Fibroblast of lung (primary cell): ENCODE measurements around the gene OOSP4B. TPM values are rescaled to one million over a fixed set of nuclear protein-coding genes. Genes with fewer than 3 reads are reported as not detected.

ENCODE experiments used
- DNase-seq, 2 donors: peaks; one replicate each; pipeline versions ENCODE4 v3.0.0 to v3.0.0-alpha.2; 2010; ENCODE audit warnings: low read depth in 2 of 2
- H2AFZ ChIP-seq: 2 replicates; pipeline ENCODE4 v1.5.1; 2012; ENCODE audit warnings: low read length, control low read depth, inconsistent platforms
- H3K27ac ChIP-seq: 2 replicates; pipeline ENCODE4 v1.5.1; 2011; ENCODE audit warnings: low read length, control low read depth; ENCODE audit not compliant: insufficient read depth
- H3K27me3 ChIP-seq: 2 replicates; pipeline ENCODE4 v1.5.1; 2011; ENCODE audit warnings: mild to moderate bottlenecking, low read length; ENCODE audit not compliant: control insufficient read depth, insufficient read depth
- H3K36me3 ChIP-seq: 2 replicates; pipeline ENCODE4 v1.5.1; 2011; ENCODE audit warnings: low read length; ENCODE audit not compliant: control insufficient read depth, insufficient read depth
- H3K4me1 ChIP-seq: 2 replicates; pipeline ENCODE4 v1.5.1; 2011; ENCODE audit warnings: low read length; ENCODE audit not compliant: control insufficient read depth, insufficient read depth; ENCODE audit errors: extremely low read depth
- H3K4me2 ChIP-seq: 2 replicates; pipeline ENCODE4 v1.5.1; 2011; ENCODE audit warnings: low read length, control low read depth; ENCODE audit not compliant: insufficient read depth; ENCODE audit errors: extremely low read depth
- H3K4me3 ChIP-seq, 4 experiments: fragments of 200-600 bp in 1 of 4; sonication (generic) in 1 of 4; replicated peaks in 1 of 4; 2 replicates each; pipeline ENCODE4 v1.5.1; 2011 to 2016; ENCODE audit warnings: low read length in 4 of 4, low read depth in 3 of 4, mild to moderate bottlenecking in 3 of 4, control low read depth in 2 of 4, inconsistent platforms in 1 of 4, mixed read lengths in 1 of 4; ENCODE audit not compliant: insufficient read depth in 1 of 4; ENCODE audit errors: control extremely low read depth in 1 of 4
- H3K79me2 ChIP-seq: 2 replicates; pipeline ENCODE4 v1.5.1; 2012; ENCODE audit warnings: mild to moderate bottlenecking, low read length, inconsistent platforms; ENCODE audit not compliant: control insufficient read depth, insufficient read depth
- H3K9ac ChIP-seq: 2 replicates; pipeline ENCODE4 v1.5.1; 2011; ENCODE audit warnings: mild to moderate bottlenecking, low read length, control low read depth; ENCODE audit not compliant: insufficient read depth
- H3K9me3 ChIP-seq: 2 replicates; pipeline ENCODE4 v1.5.1; 2012; ENCODE audit warnings: low read depth, low read length; ENCODE audit not compliant: control insufficient read depth, insufficient read depth
- H4K20me1 ChIP-seq: 2 replicates; pipeline ENCODE4 v1.5.1; 2011; ENCODE audit warnings: low read length; ENCODE audit not compliant: control insufficient read depth, insufficient read depth; ENCODE audit errors: extremely low read depth
- EZH2 ChIP-seq: IDR thresholded peaks from 2 replicates; pipeline ENCODE4 v1.5.1; 2012; ENCODE audit warnings: low read length, control low read depth, mild to moderate bottlenecking; ENCODE audit errors: missing control alignments
- polyA plus RNA-seq, 2 donors: library from polyadenylated mRNA; depleted of rRNA in 1 of 2; stranded (reverse) in 1 of 2; unstranded in 1 of 2; fragments of >200 nt; gene quantifications; 2 replicates each; pipeline ENCODE4 v1.2.1, GENCODE V29; 2011 to 2012; ENCODE audit warnings: missing spikeins in 1 of 2
- total RNA-seq: library from RNA; depleted of rRNA; stranded (reverse); fragments of >200 nt; gene quantifications from 2 replicates; pipeline ENCODE4 v1.2.1, GENCODE V29; 2014
- TF ChIP-seq, protein P1 (sequence below), 2 donors: IDR thresholded peaks in 1 of 2; conservative IDR thresholded peaks in 1 of 2; 1 replicate in 1 of 2; 2 replicates in 1 of 2; pipeline ENCODE4 v1.5.1; 2011 to 2012; ENCODE audit warnings: low read length in 2 of 2, control low read depth in 1 of 2, inconsistent platforms in 1 of 2, low read depth in 1 of 2, mild to moderate bottlenecking in 1 of 2

OOSP4B gene
- total and polyA plus RNA-seq, 2 donors (not counting 1 experiment from before 2014, with no cell fraction given), result not detected

DNA sequence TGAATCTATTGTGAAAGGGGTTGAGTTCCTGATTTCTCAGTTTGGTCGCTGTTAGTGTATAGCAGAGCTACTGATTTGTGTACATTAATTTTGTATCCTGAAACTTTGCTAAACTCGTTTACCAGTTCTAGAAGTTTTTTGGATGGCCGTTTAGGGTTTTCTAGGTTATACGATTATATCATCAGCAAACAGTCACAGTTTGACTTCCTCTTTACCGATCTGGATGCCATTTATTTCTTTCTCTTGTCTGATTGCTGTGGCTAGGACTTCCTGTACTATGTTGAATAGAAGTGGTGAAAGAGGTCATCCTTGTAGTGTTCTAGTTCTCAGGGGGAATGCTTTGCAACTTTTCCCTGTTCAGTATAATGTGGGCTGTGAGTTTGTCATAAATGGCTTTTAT is 24.6 kb upstream of the OOSP4B start:
- Histone ChIP-seq H3K9ac (no peak overlapping the region), H3K36me3 (no peaks in the 10 kb centered on the region), H3K9me3 (no peaks in the 10 kb centered on the region), H4K20me1 (no peaks in the 10 kb centered on the region), H3K27ac (no peak overlapping the region), H3K79me2 (no peaks in the 10 kb centered on the region), H2AFZ (no peak overlapping the region), H3K27me3 (no peaks in the 10 kb centered on the region), H3K4me1 (no peaks in the 10 kb centered on the region), H3K4me3 (no peak overlapping the region), H3K4me2 (no peak overlapping the region)
- TF ChIP-seq EZH2, result no peak
- TF ChIP-seq, protein P1, sequence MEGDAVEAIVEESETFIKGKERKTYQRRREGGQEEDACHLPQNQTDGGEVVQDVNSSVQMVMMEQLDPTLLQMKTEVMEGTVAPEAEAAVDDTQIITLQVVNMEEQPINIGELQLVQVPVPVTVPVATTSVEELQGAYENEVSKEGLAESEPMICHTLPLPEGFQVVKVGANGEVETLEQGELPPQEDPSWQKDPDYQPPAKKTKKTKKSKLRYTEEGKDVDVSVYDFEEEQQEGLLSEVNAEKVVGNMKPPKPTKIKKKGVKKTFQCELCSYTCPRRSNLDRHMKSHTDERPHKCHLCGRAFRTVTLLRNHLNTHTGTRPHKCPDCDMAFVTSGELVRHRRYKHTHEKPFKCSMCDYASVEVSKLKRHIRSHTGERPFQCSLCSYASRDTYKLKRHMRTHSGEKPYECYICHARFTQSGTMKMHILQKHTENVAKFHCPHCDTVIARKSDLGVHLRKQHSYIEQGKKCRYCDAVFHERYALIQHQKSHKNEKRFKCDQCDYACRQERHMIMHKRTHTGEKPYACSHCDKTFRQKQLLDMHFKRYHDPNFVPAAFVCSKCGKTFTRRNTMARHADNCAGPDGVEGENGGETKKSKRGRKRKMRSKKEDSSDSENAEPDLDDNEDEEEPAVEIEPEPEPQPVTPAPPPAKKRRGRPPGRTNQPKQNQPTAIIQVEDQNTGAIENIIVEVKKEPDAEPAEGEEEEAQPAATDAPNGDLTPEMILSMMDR (conservative IDR thresholded peaks at IDR 0.05 in 1 of 2, IDR thresholded peaks at IDR 0.05 in 1 of 2; ENCODE audit: low read depth in 1 of 2, low read length in 2 of 2), result no peak
- DNase-seq, result no peak

DNA sequence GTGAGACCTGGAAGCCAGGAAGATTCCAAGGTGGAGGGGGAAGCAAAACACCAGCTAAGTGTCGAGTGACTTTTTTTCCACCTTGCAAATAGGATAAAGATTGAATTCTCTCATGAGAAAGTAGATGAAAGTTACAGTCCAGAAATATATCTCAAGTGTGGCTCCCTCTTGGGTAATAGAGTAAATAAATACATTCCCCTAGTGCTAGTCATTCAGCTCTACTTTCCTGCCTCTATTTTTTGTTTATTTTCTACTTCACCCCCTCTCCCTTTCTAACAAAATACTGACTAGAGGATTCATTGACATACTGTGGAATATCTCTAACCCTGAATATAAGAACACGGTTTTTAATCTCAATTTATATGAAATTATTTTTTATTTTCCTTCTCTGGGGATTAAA is 19.2 kb upstream of the OOSP4B start:
- Histone ChIP-seq H4K20me1 (no peaks in the 10 kb centered on the region), H3K4me1 (no peaks in the 10 kb centered on the region), H2AFZ (no peak overlapping the region), H3K9ac (no peak overlapping the region), H3K4me2 (no peak overlapping the region), H3K79me2 (no peaks in the 10 kb centered on the region), H3K36me3 (no peaks in the 10 kb centered on the region), H3K27ac (no peak overlapping the region), H3K4me3 (no peak overlapping the region), H3K27me3 (no peaks in the 10 kb centered on the region), H3K9me3 (no peaks in the 10 kb centered on the region)
- TF ChIP-seq, protein P1 (conservative IDR thresholded peaks at IDR 0.05 in 1 of 2, IDR thresholded peaks at IDR 0.05 in 1 of 2; ENCODE audit: low read depth in 1 of 2, low read length in 2 of 2), result no peak
- TF ChIP-seq EZH2, result no peak
- DNase-seq, result no peak

DNA sequence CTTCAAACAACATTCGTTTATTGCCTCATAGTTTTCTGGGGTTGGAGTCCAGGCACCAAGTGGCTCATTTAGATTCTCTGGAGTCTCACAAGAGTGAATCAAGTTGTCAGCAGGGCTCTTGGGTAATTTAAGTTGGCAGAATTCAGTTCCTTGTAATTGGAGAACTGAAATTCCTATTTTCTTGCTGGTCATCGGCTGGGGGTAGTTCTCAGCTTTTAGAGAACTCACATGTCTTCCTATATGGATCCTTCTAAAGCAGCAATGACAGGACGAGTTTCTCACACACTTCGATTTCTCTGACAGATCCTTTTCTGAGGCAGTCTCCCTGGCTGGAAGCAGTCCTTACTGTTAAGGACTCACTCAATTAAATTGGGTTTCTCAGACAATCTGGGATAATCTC is 17.3 kb upstream of the OOSP4B start:
- no peak for DNase-seq
- no peak overlapping the region for H3K9ac ChIP-seq
- H3K79me2 ChIP-seq, result no peaks in the 10 kb centered on the region
- H2AFZ ChIP-seq, result no peak overlapping the region
- no peak overlapping the region for H3K27ac ChIP-seq
- no peak overlapping the region for H3K4me3 ChIP-seq
- no peak overlapping the region for H3K4me2 ChIP-seq
- H3K36me3 ChIP-seq, result no peaks in the 10 kb centered on the region
- H3K27me3 ChIP-seq, result no peaks in the 10 kb centered on the region
- no peaks in the 10 kb centered on the region for H3K9me3 ChIP-seq
- no peak for TF ChIP-seq EZH2
- TF ChIP-seq, protein P1 (conservative IDR thresholded peaks at IDR 0.05 in 1 of 2, IDR thresholded peaks at IDR 0.05 in 1 of 2; ENCODE audit: low read depth in 1 of 2, low read length in 2 of 2), result no peak
- H3K4me1 ChIP-seq, result no peaks in the 10 kb centered on the region
- H4K20me1 ChIP-seq, result no peaks in the 10 kb centered on the region
